Activated naive CD8-positive, alpha-beta T cell treated with anti-CD3 and anti-CD28 coated beads for 36 hours (primary cell): ENCODE results near the gene LUZP1. TPM values are rescaled to one million over a fixed set of nuclear protein-coding genes. Genes with fewer than 3 reads are reported as not detected.

Experiments
- total RNA-seq, 2 experiments: library from RNA; stranded (reverse); gene quantifications; one replicate each; pipeline ENCODE4 v1.2.3, GENCODE V29; 2021

LUZP1 gene
- total RNA-seq, 2 experiments from 2014 or later: 18.4 to 20.1 TPM

Other genes with a start within 250 kb of the LUZP1 start
- gene LACTBL1, start 196.0 kb downstream of the LUZP1 start, total RNA-seq: not detected
- gene TEX46, start 153.0 kb downstream of the LUZP1 start, total RNA-seq: not detected
- 10 to 100 TPM; 79.1 to 81.6 TPM for gene KDM1A, start 149.4 kb downstream of the LUZP1 start, total RNA-seq
- gene HTR1D, start 48.6 kb upstream of the LUZP1 start, total RNA-seq: not detected
- 100 to 1,000 TPM; 207 to 212 TPM for gene HNRNPR, start 175.4 kb upstream of the LUZP1 start, total RNA-seq
- 1 to 10 TPM; 3.7 to 4.4 TPM for gene ZNF436, start 201.0 kb upstream of the LUZP1 start, total RNA-seq